ENCODE measurements around the gene POC5. TPM values are rescaled to one million over a fixed set of nuclear protein-coding genes. Genes with fewer than 3 reads are reported as not detected.
A peak's percentile ranks its signal among the peaks of the same experiment; 100 is the strongest.

The POC5 gene
- total RNA-seq, 2 donors from 2014 or later = 27.7 to 36.5 TPM

DNA sequence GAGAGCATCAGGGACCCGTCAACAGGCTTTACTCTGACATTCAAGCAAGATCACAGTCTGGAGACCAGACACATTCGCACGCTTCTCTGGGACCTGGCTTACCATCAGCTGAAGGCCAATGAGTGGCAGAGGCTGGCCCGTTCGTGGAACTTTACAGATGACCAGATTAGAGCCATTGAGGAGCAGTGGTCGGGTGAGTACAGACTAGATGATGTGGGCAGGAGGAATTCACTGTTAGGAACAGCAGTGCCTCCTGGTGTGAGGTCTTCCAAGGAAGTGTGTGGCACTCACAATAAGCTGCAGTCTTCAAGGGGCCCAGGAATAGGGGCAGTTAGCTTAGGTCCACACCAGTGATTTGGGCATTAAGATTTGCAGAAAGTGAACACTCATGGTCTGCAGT lies 50.4 kb downstream of the POC5 start:
- Mint-ChIP-seq H3K27me3 (ENCODE audit: low read depth) (no peaks in the 10 kb centered on the region), H3K27ac (peak overlapping the region; percentile 29), H3K36me3 (ENCODE audit: insufficient read depth in 2 of 2) (no peaks in the 10 kb centered on the region), H3K4me3 (no peak overlapping the region), H3K4me1 (ENCODE audit: low read depth) (peaks cover 47% of the 10 kb centered on the region), H3K9me3 (no peaks in the 10 kb centered on the region)
- DNase-seq (no peak), ATAC-seq (replicated peaks in 1 of 2) (no peak)

DNA sequence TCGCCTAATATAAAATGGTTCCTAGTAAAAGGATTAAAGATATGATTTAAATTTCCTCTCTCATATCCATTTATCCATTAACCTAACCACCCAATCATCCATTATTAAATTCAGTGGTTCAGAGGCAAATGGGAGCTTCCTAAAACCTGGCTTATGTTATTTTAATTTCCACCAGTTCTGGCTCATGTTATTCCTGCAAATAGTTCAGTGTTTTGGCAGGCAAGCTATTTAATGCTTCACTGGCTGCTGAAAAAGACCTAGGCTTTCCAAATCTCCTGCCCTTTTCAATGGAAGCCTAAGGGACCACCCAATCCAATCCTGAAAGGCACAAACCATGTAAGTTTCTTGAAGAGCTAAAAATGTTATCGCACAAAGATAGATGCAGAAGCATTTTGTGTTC lies 52.3 kb downstream of the POC5 start:
- Mint-ChIP-seq H3K4me3 (no peak overlapping the region), H3K36me3 (ENCODE audit: insufficient read depth in 2 of 2) (no peaks in the 10 kb centered on the region), H3K27me3 (ENCODE audit: low read depth) (no peaks in the 10 kb centered on the region), H3K4me1 (ENCODE audit: low read depth) (peaks cover 38% of the 10 kb centered on the region), H3K9me3 (no peaks in the 10 kb centered on the region), H3K27ac (no peak overlapping the region)
- ATAC-seq (replicated peaks in 1 of 2) (no peak), DNase-seq (no peak)

DNA sequence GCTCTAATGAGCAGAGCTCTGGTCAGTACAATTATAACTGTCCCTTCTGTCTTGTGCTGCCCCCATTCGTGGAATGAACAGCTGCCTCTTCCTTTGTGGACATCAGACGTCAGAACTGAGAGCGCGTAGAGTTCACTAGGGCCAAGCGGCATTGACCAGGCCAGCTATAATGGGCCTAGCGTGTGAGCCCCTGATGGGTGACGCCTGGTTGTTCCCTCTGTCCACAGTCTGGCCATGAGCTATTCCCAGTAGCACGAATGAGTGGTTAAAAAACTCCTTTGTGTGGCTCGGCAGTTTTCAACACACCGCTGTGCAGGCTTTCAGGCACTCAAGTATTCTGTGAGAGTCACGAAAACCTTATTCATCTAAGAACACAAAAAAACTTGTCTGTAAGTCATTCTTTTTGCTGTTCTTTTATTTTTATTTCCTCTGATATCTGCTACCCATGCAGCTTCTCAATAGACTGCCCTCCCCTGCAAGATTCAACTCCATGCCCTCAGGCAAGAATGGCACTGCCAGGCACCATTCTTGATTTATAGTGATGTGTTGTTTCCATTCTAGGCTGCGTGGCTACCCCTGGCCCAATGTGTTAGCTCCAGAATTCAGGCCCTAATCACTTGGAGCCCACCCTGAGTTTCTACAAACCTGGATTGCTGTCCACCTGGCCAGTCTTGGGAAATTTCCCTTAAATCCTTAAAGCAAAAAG lies 53.5 kb downstream of the POC5 start:
- no peak overlapping the region for H3K4me3 Mint-ChIP-seq
- H3K4me1 Mint-ChIP-seq (ENCODE audit: low read depth) = peaks cover 27% of the 10 kb centered on the region

DNA sequence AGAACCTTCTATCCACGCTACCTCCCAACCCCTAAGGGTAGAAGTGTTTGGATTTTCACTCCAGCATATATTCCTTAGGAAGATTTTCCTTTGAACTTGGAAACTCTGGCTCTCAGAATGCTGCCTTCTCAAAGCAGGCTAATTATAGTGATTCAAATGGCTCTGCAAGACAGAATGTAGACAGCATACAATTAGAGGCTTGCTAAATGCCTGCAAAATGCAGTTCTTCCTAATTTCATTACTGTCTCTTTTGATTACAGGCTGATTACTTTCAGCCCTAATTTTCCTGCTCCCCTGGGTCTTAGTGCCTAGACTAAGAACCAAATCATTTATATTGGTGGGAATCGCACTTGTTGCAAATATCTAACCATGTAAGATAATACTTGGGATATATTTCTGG lies 55.2 kb downstream of the POC5 start:
- no peak overlapping the region for H3K27ac Mint-ChIP-seq
- H3K4me3 Mint-ChIP-seq = no peak overlapping the region
- peaks cover 19% of the 10 kb centered on the region for H3K4me1 Mint-ChIP-seq (ENCODE audit: low read depth)
- no peaks in the 10 kb centered on the region for H3K27me3 Mint-ChIP-seq (ENCODE audit: low read depth)
- DNase-seq (no peak), ATAC-seq (replicated peaks in 1 of 2) (no peak)
- no peaks in the 10 kb centered on the region for H3K9me3 Mint-ChIP-seq
- H3K36me3 Mint-ChIP-seq (ENCODE audit: insufficient read depth in 2 of 2) = no peaks in the 10 kb centered on the region

More for the DNA sequence above, 53.5 kb downstream of the POC5 start:
- no peaks in the 10 kb centered on the region for H3K9me3 Mint-ChIP-seq
- no peaks in the 10 kb centered on the region for H3K36me3 Mint-ChIP-seq (ENCODE audit: insufficient read depth in 2 of 2)
- no peak overlapping the region for H3K27ac Mint-ChIP-seq
- ATAC-seq (replicated peaks in 1 of 2) (no peak), DNase-seq (no peak)
- H3K27me3 Mint-ChIP-seq (ENCODE audit: low read depth) = no peaks in the 10 kb centered on the region

DNA sequence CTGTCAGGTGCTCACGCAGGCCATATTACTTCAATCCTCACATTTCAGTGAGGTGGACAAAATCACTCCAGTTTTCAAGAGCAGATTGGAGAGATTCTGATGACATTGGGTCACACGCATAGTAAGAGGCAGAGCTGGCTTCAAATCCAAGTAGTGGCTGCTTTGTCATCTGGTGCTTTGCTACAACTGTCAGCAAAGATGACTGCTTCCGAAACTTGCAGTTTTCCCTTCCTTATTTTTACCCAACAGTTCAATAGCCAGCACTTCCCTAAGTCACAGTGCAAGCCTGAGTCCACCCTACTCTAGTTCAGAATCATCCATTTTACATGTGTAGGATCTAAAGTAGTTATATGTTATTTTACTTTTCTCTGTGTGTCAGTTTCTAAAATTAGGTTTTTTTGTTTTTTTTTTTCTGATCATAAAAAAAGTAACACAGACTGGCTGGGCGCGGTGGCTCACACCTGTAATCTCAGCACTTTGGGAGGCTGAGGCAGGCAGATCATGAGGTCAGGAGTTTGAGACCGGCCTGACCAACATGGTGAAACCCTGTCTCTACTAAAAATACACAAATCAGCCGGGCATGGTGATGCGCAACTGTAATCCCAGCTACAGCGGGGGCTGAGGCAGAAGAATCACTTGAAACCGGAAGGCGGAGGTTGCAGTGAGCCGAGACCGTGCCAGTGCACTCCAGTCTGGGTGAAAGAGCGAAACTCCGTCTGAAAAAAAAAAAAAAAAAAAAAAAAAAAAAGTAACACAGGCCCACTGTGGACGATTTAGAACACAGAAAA lies 56.4 kb downstream of the POC5 start:
- no peaks in the 10 kb centered on the region for H3K36me3 Mint-ChIP-seq (ENCODE audit: insufficient read depth in 2 of 2)
- H3K4me1 Mint-ChIP-seq (ENCODE audit: low read depth) = peaks cover 16% of the 10 kb centered on the region
- no peak overlapping the region for H3K27ac Mint-ChIP-seq
- H3K9me3 Mint-ChIP-seq = no peaks in the 10 kb centered on the region
- no peak for ATAC-seq (replicated peaks in 1 of 2)
- H3K4me3 Mint-ChIP-seq = no peak overlapping the region
- peaks cover 7% of the 10 kb centered on the region for H3K27me3 Mint-ChIP-seq (ENCODE audit: low read depth)
- no peak for DNase-seq

DNA sequence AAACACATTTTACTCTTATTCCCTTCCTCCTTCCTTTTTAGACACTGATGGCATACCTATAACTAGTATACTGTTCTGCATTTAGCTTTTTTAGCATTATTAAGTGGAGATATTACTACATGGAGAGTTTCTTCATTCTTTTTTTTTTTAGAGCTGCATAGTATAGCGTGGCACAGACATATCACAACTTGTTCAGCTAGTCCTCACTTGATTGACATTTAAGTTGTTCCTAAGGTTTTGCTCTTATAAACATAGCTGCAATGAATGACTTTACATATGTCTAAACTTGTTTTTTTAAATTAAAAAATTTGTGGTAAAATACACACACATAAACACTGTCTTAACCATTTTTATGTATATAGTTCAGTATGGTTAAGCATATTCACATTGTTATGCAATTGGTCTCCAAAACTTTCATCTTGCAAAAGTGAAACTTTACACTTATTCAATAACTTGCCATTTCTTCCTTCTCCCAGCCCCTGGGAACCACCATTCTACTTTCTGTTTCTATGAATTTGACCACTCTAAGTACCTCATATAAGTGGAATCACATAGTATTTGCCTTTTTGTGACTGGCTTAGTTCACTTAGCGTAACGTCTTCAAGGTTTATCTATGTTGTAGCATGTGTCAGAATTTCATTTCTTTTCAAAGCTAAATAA lies 57.3 kb downstream of the POC5 start:
- Mint-ChIP-seq H3K4me1 (ENCODE audit: low read depth) (peaks cover 16% of the 10 kb centered on the region), H3K27me3 (ENCODE audit: low read depth) (peaks cover 13% of the 10 kb centered on the region), H3K27ac (no peak overlapping the region), H3K4me3 (no peak overlapping the region), H3K36me3 (ENCODE audit: insufficient read depth in 2 of 2) (no peaks in the 10 kb centered on the region), H3K9me3 (no peaks in the 10 kb centered on the region)
- DNase-seq (no peak), ATAC-seq (replicated peaks in 1 of 2) (no peak)

DNA sequence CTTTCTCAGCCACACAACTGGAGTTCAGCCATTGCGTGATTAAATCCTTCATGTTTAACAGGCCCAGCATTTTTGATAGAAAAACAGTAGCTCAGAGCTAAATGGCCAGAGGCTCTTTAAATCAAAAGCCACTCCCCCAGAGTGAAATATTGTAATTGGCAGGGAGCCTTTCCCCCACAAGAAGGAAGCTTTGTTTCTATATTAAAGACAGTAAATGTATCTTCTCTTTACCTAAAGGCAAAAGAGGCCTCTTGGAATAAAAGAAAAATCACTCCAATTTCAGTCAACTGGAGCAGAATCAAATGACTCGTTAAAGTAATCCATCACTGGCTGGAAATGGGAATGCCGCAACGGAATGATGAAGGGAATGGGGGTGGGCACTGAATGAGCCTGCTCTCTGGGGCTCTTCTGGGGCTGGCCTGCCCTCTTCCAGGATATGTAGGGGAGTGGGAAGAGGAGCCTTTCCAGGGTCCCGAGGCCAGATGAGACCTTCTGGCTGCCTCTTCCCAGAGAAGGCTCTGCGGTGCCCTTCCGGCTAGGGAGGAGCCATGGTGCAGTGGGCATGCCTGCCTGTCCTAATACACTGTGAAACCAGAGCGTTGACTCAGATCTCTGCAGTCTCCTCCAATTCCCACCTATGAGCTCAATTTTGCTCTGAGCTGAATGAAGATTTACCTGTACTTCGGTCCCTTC lies 60.8 kb downstream of the POC5 start:
- Mint-ChIP-seq H3K27me3 (ENCODE audit: low read depth) (peaks cover 19% of the 10 kb centered on the region), H3K9me3 (no peaks in the 10 kb centered on the region), H3K27ac (no peak overlapping the region), H3K4me3 (peak overlapping the region in 1 of 2 donors; percentile 26), H3K4me1 (ENCODE audit: low read depth) (peaks cover 16% of the 10 kb centered on the region), H3K36me3 (ENCODE audit: insufficient read depth in 2 of 2) (no peaks in the 10 kb centered on the region)
- DNase-seq (no peak), ATAC-seq (replicated peaks in 1 of 2) (no peak)

DNA sequence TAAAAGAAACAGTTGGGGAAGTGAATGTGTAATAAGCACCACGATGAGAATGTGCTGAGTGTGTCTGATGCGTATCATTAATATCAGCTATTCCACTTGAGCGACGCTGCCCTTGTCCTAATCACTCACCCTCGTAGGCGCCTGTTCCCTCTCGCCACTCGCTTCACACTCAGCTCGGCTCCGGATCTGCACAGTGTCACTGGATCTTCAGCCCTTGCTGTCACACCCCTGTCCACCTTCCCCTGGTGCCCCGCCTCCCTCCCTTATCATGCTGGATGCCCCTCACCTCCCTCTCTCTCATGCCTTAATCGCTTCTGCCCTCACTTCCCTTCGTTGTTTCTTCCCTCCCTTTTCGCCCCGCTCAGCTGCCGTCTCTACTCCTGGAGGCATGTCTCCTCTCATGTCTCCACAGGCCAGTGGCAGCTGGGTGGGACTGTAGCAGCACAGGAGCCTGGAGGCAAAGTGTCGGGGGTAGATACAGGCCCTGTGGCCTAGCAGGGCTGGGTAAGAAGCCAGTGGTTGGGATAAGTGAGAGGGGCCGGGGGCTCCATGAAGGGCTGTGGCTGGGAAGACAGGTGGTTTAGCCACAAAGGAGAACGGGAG lies 62.4 kb downstream of the POC5 start:
- Mint-ChIP-seq H3K36me3 (ENCODE audit: insufficient read depth in 2 of 2) (no peaks in the 10 kb centered on the region), H3K27ac (no peak overlapping the region), H3K9me3 (no peaks in the 10 kb centered on the region), H3K4me3 (no peak overlapping the region), H3K27me3 (ENCODE audit: low read depth) (peaks cover 19% of the 10 kb centered on the region), H3K4me1 (ENCODE audit: low read depth) (peaks cover 7% of the 10 kb centered on the region)
- ATAC-seq (replicated peaks in 1 of 2) (no peak), DNase-seq (no peak)

DNA sequence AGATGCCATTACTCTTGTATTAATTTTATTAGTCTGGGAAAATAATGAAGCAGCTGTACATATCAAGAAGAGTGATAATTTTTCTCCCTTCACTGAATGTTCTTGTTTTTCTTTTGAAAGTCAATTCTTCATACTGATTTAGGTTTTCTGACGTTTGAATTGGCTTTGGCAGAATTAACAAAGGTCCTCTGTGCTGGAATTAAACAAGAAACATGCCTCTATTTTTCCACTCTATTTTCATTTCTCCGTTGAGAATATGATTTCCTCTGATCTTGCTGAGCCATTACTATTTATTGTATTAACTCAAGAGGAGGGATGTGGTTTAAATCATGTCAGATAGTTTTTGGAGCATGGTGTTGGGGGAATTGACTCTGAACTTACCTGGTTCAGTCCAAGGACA lies 63.7 kb downstream of the POC5 start:
- Mint-ChIP-seq H3K36me3 (ENCODE audit: insufficient read depth in 2 of 2) (peaks cover 0 to 2% of the 10 kb centered on the region in 2 donors), H3K27me3 (ENCODE audit: low read depth) (peaks cover 19% of the 10 kb centered on the region), H3K27ac (no peak overlapping the region), H3K4me1 (ENCODE audit: low read depth) (peaks cover 13% of the 10 kb centered on the region), H3K4me3 (no peak overlapping the region), H3K9me3 (no peaks in the 10 kb centered on the region)
- ATAC-seq (replicated peaks in 1 of 2) = no peak
- DNase-seq = no peak

DNA sequence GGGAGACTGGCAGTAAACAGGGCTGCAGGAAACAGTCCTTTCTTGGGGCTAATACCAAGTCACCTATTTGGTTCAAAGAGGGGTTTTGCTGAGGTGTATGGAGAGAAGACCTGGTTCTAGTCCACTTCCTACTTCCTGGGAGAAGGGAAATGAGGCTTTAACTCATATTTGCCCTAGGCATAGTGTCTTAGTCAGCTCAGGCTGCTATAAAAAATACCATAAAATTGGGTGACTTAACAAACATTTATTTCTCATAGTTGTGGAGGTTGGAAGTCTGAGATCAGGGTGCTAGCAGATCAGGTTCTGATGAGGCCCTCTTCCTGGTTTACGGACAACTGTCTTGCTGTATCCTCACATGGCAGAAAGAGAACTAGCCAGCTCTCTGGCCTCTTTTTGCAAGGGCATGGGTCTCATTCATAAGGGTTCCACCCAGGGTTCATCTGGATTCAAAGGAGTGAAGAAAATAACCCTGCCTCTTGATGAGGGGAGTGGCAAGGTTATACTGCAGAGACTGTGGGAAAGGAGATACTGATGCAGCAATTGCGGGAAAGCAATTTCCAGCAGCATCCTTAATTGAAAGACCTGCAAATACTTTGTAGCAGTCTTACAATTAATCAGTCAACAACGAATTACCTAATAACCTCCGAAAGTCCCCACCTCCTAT lies 65.5 kb downstream of the POC5 start:
- ATAC-seq (replicated peaks in 1 of 2) (no peak), DNase-seq (no peak)
- peaks cover 0 to 3% of the 10 kb centered on the region in 2 donors for H3K36me3 Mint-ChIP-seq (ENCODE audit: insufficient read depth in 2 of 2)
- H3K4me3 Mint-ChIP-seq = no peak overlapping the region
- no peaks in the 10 kb centered on the region for H3K9me3 Mint-ChIP-seq
- no peak overlapping the region for H3K27ac Mint-ChIP-seq
- H3K4me1 Mint-ChIP-seq (ENCODE audit: low read depth) = peaks cover 17% of the 10 kb centered on the region
- H3K27me3 Mint-ChIP-seq (ENCODE audit: low read depth) = peaks cover 19% of the 10 kb centered on the region

DNA sequence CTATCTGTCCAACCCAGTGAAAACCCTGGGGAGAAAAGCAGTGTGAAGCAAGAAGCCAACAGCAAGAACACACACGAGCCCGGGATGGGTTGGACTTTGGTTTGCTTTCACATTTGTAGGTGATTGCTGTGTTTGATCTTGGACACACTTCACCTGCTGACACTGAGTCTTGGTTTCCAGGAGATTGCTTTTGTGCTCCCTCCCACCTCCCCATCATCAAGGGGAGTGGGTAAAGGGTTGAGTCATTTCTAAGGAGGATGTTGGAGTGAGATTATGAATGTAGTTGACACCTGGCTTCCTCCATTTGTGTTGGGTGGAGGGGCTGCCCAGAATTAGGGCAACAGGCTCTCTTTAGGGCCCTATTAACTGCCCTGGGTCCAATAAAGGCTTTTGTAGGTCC lies 68.5 kb downstream of the POC5 start:
- DNase-seq = peak; percentile 6 to 12

DNA sequence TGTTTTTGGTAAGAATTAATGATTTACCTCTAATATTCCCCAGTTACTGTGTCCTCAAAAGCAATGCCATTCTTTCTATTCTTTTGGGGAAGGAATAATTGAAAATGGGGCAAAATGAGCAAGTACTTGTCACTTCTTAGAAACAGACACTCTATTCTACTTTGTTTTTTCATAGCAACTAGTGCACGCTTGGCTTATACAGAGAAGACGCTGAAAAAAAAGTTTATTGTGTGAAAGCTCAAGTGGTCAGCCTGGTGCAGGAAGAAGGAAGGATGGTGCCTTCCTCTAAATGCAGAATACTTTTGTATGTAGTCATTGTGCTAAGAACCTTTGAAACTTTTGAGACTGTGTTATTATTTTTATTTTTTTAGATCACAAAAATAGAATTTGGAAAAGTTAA lies 76.4 kb downstream of the POC5 start:
- H3K4me1 Mint-ChIP-seq (ENCODE audit: low read depth) = no peaks in the 10 kb centered on the region
- ATAC-seq (replicated peaks in 1 of 2) (no peak), DNase-seq (no peak)
- no peak overlapping the region for H3K27ac Mint-ChIP-seq
- peaks cover 2% of the 10 kb centered on the region in 2 donors for H3K36me3 Mint-ChIP-seq (ENCODE audit: insufficient read depth in 2 of 2)
- H3K4me3 Mint-ChIP-seq = no peak overlapping the region
- no peaks in the 10 kb centered on the region for H3K27me3 Mint-ChIP-seq (ENCODE audit: low read depth)
- H3K9me3 Mint-ChIP-seq = no peaks in the 10 kb centered on the region

More for the DNA sequence above, 68.5 kb downstream of the POC5 start:
- ATAC-seq (replicated peaks in 1 of 2) = peak; percentile 80 to 85
- Mint-ChIP-seq H3K27ac (peak overlapping the region; percentile 51), H3K9me3 (no peaks in the 10 kb centered on the region), H3K4me3 (peak overlapping the region in 1 of 2 donors; percentile 24), H3K27me3 (ENCODE audit: low read depth) (no peaks in the 10 kb centered on the region), H3K36me3 (ENCODE audit: insufficient read depth in 2 of 2) (peaks cover 0 to 3% of the 10 kb centered on the region in 2 donors), H3K4me1 (ENCODE audit: low read depth) (peaks cover 10% of the 10 kb centered on the region)

Data from activated T-cell treated with anti-CD3 and anti-CD28 coated beads, Interleukin-2, amount 50 U/mL, for 72 hours (primary cell).